ENCODE measurements around the gene GRB2. TPM values are rescaled to one million over a fixed set of nuclear protein-coding genes. Genes with fewer than 3 reads are reported as not detected.

The GRB2 gene
- total and polyA plus RNA-seq, 4 donors, result 36.6 to 106 (median 67.5) TPM

DNA sequence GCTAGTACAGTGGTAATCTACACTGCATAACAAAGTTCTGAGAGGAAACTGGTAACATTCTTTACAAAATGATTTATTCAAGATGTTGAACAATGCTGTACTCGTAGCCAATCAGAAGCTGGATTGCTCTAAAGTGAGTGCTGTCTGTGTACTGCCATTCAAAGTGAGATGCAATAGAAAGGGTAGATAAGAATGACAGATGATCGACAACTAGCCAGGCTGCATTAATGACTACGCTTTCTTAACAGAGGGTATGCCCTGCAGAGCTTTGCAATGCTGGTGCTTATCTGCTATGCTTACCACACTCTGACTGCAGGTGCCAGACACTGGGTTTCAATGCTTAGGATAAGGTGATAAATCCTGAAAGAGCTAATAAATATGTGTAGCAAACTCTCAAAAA is 70.2 kb downstream of the GRB2 start:
- Histone ChIP-seq H3K27me3 (ENCODE audit: control insufficient read depth in 1 of 2, insufficient read depth in 2 of 2, low read length in 1 of 2) (no peaks in the 10 kb centered on the region), H3K9me3 (ENCODE audit: control insufficient read depth, low read length) (no peaks in the 10 kb centered on the region), H3K4me3 (ENCODE audit: low read length in 2 of 2) (no peak overlapping the region), H3K27ac (ENCODE audit: low read depth in 1 of 2, low read length in 2 of 2) (no peak overlapping the region), H3K36me3 (ENCODE audit: control insufficient read depth in 1 of 2, insufficient read depth in 2 of 2, low read length in 1 of 2) (no peaks in the 10 kb centered on the region), H3K4me1 (ENCODE audit: control insufficient read depth in 1 of 2, insufficient read depth in 2 of 2, low read length in 2 of 2) (peaks cover 0 to 2% of the 10 kb centered on the region in 2 donors)
- ATAC-seq (ENCODE audit: low FRiP score) (no peak), DNase-seq (no peak)
- intact Hi-C loops (cut with DNase I), result no loop called here
- 79 to 88% methylated on average over 3 of the region's 3 CpGs for WGBS, 2 donors

DNA sequence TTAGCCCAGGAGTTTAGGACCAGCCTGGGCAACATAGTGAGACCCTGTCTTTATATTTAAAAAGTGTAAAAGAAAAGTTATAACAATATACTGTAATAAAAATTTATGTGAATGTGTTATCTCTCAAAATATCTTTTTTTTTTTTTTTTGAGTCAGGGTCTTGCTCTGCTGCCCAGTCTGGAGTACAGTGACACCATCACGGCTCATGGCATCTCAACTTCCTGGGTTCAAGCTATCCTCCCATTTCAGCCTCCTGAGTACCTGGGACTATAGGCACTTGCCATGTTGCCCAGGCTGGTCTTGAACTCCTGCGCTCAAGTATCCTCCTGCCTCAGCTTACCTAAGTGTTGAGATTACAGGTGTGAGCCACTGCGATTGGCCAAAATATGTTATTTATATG is 70.8 kb downstream of the GRB2 start:
- DNase-seq (no peak), ATAC-seq (ENCODE audit: low FRiP score) (no peak)
- H3K4me1 ChIP-seq (ENCODE audit: control insufficient read depth in 1 of 2, insufficient read depth in 2 of 2, low read length in 2 of 2), result peaks cover 0 to 2% of the 10 kb centered on the region in 2 donors
- intact Hi-C loops (cut with DNase I), result no loop called here
- 93 to 96% methylated on average over 3 of the region's 3 CpGs for WGBS, 2 donors
- H3K27ac ChIP-seq (ENCODE audit: low read depth in 1 of 2, low read length in 2 of 2), result no peak overlapping the region
- no peaks in the 10 kb centered on the region for H3K27me3 ChIP-seq (ENCODE audit: control insufficient read depth in 1 of 2, insufficient read depth in 2 of 2, low read length in 1 of 2)
- no peak overlapping the region for H3K4me3 ChIP-seq (ENCODE audit: low read length in 2 of 2)
- H3K9me3 ChIP-seq (ENCODE audit: control insufficient read depth, low read length), result no peaks in the 10 kb centered on the region
- H3K36me3 ChIP-seq (ENCODE audit: control insufficient read depth in 1 of 2, insufficient read depth in 2 of 2, low read length in 1 of 2), result no peaks in the 10 kb centered on the region

DNA sequence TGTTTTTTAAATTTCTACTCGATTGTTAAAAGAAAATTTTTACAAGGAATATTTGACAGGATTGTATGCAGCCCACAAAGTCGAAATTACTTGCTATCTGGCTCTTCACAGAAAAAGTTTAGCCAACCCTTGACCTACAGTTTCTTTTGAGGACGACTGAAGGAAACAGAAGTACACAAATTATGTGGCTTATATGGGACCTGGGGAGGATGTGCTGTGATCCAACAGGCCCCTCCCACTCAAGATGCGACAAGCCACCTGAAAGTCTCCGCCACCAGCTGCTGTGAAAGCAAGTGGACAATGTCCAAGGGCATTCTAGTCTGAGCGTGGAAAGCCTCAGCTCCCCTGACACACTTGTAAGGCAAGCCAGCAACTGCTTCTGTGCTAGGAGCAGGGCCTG is 73.8 kb downstream of the GRB2 start:
- DNase-seq (no peak), ATAC-seq (ENCODE audit: low FRiP score) (no peak)
- H3K4me3 ChIP-seq (ENCODE audit: low read length in 2 of 2), result no peak overlapping the region
- 72 to 75% methylated on average over 6 of the region's 6 CpGs for WGBS, 2 donors
- H3K27me3 ChIP-seq (ENCODE audit: control insufficient read depth in 1 of 2, insufficient read depth in 2 of 2, low read length in 1 of 2), result no peaks in the 10 kb centered on the region
- intact Hi-C loops (cut with DNase I), result no loop called here
- H3K4me1 ChIP-seq (ENCODE audit: control insufficient read depth in 1 of 2, insufficient read depth in 2 of 2, low read length in 2 of 2), result peaks cover 0 to 2% of the 10 kb centered on the region in 2 donors
- no peaks in the 10 kb centered on the region for H3K9me3 ChIP-seq (ENCODE audit: control insufficient read depth, low read length)
- H3K36me3 ChIP-seq (ENCODE audit: control insufficient read depth in 1 of 2, insufficient read depth in 2 of 2, low read length in 1 of 2), result no peaks in the 10 kb centered on the region
- H3K27ac ChIP-seq (ENCODE audit: low read depth in 1 of 2, low read length in 2 of 2), result no peak overlapping the region

- DNase-seq, result no peak
- no peaks in the 10 kb centered on the region for H3K9me3 ChIP-seq (ENCODE audit: control insufficient read depth, low read length)
- intact Hi-C loops (cut with DNase I), result loop anchor here in 1 of 2 donors (10.0 kb wide), 1 partner anchor 187 kb away; the partner anchor contains the start of genes CASKIN2 and TSEN54
- ATAC-seq (ENCODE audit: low FRiP score), result no peak
- H3K27me3 ChIP-seq (ENCODE audit: control insufficient read depth in 1 of 2, insufficient read depth in 2 of 2, low read length in 1 of 2), result no peaks in the 10 kb centered on the region
- no peaks in the 10 kb centered on the region for H3K36me3 ChIP-seq (ENCODE audit: control insufficient read depth in 1 of 2, insufficient read depth in 2 of 2, low read length in 1 of 2)
- no peak overlapping the region for H3K27ac ChIP-seq (ENCODE audit: low read depth in 1 of 2, low read length in 2 of 2)
- WGBS, 2 donors, result 80 to 89% methylated on average over 2 of the region's 2 CpGs
- H3K4me3 ChIP-seq (ENCODE audit: low read length in 2 of 2), result no peak overlapping the region
- H3K4me1 ChIP-seq (ENCODE audit: control insufficient read depth in 1 of 2, insufficient read depth in 2 of 2, low read length in 2 of 2), result no peaks in the 10 kb centered on the region
Measured at GRCh38 chr17:75327757-75328156, 77.7 kb downstream of the GRB2 start.

DNA sequence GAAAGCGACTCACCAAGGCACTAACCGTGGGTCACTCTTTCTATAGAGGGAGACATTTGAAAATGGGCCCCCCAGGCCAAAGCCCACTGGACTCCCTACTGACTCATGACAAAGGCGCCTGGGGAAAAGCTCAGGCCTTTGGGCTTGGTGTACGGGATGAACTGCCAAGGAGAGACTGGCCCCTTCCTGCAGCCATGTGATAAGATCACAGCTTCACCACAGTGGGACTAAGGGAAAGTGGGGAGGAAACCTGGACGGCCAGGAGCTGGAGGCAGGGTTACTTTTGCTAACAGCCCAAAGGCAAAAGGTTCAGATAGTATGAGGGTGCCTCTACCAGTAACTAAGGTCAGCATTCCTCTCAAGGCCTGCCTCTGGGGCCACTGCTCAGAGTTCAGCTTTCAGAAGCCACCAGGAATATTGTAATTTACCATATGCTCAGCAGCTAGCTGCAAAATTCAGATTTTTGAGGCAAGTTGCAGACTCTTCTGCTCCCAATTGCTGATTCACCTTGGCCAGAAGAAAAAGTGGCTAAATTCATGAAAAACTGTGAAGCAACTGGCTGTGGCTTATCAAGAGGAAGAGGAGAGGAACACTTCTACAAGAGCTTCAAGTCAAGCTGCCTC is 79.1 kb downstream of the GRB2 start:
- no peaks in the 10 kb centered on the region for H3K4me1 ChIP-seq (ENCODE audit: control insufficient read depth in 1 of 2, insufficient read depth in 2 of 2, low read length in 2 of 2)

DNA sequence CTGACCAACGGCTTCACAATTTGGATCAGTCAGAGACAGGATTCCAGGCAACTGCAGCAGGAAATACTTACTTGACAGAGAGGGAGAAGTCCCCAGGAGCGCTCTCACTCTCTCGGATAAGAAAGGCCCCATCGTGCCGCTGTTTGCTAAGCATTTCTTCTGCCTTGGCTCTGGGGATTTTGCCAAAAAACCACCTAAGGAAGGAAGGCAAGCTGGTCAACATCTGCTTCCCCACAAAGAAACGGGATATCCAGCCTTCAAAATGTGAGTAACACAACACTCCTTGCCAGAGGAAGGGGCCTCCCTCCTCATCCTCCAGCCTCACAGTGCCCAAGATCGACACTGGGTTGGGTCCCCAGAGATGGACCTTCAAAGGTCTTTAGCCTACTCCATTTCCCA is 79.7 kb downstream of the GRB2 start:
- DNase-seq (peak in 1 of 2 donors; percentile 55), ATAC-seq (ENCODE audit: low FRiP score) (no peak)
- intact Hi-C loops (cut with DNase I), result loop anchor here in 1 of 2 donors (10.0 kb wide), 1 partner anchor 189 kb away; the partner anchor contains the start of genes CASKIN2 and TSEN54
- Histone ChIP-seq H3K4me3 (ENCODE audit: low read length in 2 of 2) (no peak overlapping the region), H3K4me1 (ENCODE audit: control insufficient read depth in 1 of 2, insufficient read depth in 2 of 2, low read length in 2 of 2) (no peaks in the 10 kb centered on the region), H3K27ac (ENCODE audit: low read depth in 1 of 2, low read length in 2 of 2) (no peak overlapping the region), H3K36me3 (ENCODE audit: control insufficient read depth in 1 of 2, insufficient read depth in 2 of 2, low read length in 1 of 2) (peaks cover 0 to 2% of the 10 kb centered on the region in 2 donors), H3K9me3 (ENCODE audit: control insufficient read depth, low read length) (no peaks in the 10 kb centered on the region), H3K27me3 (ENCODE audit: control insufficient read depth in 1 of 2, insufficient read depth in 2 of 2, low read length in 1 of 2) (no peaks in the 10 kb centered on the region)
- 69% methylated on average over 7 of the region's 7 CpGs for WGBS, 2 donors

More for the DNA sequence above, 79.1 kb downstream of the GRB2 start:
- H3K9me3 ChIP-seq (ENCODE audit: control insufficient read depth, low read length), result no peaks in the 10 kb centered on the region
- no peak for DNase-seq
- no peak overlapping the region for H3K27ac ChIP-seq (ENCODE audit: low read depth in 1 of 2, low read length in 2 of 2)
- H3K36me3 ChIP-seq (ENCODE audit: control insufficient read depth in 1 of 2, insufficient read depth in 2 of 2, low read length in 1 of 2), result peaks cover 0 to 2% of the 10 kb centered on the region in 2 donors
- 60 to 62% methylated on average over 5 of the region's 5 CpGs for WGBS, 2 donors
- H3K27me3 ChIP-seq (ENCODE audit: control insufficient read depth in 1 of 2, insufficient read depth in 2 of 2, low read length in 1 of 2), result no peaks in the 10 kb centered on the region
- intact Hi-C loops (cut with DNase I), result loop anchor here in 1 of 2 donors (10.0 kb wide), 1 partner anchor 188 kb away; the partner anchor contains the start of genes CASKIN2 and TSEN54
- ATAC-seq (ENCODE audit: low FRiP score), result no peak
- H3K4me3 ChIP-seq (ENCODE audit: low read length in 2 of 2), result no peak overlapping the region

DNA sequence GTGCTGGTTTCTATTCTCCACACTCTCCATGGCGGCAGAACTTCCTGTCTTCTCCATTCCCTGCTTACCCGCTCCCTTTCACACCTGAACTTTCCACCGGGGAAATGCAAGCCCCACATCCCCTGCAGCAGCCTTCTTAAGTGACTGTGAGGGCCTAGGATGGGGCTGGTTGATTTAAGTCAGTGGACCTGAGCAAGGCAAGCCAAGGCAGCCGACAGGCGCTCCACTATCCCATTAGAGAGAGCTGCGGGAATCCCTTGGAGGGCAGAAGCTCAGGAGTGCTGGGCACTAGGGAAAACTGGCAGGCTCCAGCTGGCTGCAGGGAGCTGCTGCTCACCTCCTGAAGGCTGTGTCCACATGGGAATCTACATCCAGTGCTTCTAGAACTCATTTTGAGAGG is 80.1 kb downstream of the GRB2 start:
- WGBS, 2 donors, result 87 to 89% methylated on average over 6 of the region's 6 CpGs
- no peak for ATAC-seq (ENCODE audit: low FRiP score)
- no peak for DNase-seq
- Histone ChIP-seq H3K27ac (ENCODE audit: low read depth in 1 of 2, low read length in 2 of 2) (no peak overlapping the region), H3K4me3 (ENCODE audit: low read length in 2 of 2) (no peak overlapping the region), H3K4me1 (ENCODE audit: control insufficient read depth in 1 of 2, insufficient read depth in 2 of 2, low read length in 2 of 2) (no peaks in the 10 kb centered on the region), H3K9me3 (ENCODE audit: control insufficient read depth, low read length) (no peaks in the 10 kb centered on the region), H3K36me3 (ENCODE audit: control insufficient read depth in 1 of 2, insufficient read depth in 2 of 2, low read length in 1 of 2) (peaks cover 2% of the 10 kb centered on the region in 2 donors), H3K27me3 (ENCODE audit: control insufficient read depth in 1 of 2, insufficient read depth in 2 of 2, low read length in 1 of 2) (no peaks in the 10 kb centered on the region)
- intact Hi-C loops (cut with DNase I), result loop anchor here in 1 of 2 donors (10.0 kb wide), 1 partner anchor 189 kb away; the partner anchor contains the start of genes CASKIN2 and TSEN54

DNA sequence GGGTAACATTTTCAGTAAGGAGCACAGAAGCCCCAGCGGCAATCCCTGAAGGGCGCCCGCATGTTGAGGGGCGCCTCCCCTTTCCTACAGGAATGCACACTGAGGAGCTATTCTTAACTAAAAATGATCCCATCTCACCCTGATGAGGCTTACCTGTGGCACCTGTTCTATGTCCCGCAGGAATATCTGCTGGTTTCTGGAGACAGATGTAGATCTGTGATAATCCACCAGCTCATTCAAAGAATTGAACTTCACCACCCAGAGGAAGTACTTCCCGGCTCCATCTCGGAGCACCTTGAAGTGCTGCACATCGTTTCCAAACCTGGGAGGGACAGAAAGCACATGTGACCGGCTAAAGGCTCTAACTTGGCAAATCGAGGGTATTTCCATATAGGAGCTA is 84.0 kb downstream of the GRB2 start:
- WGBS, 2 donors, result 80 to 84% methylated on average over 10 of the region's 10 CpGs
- Histone ChIP-seq H3K9me3 (ENCODE audit: control insufficient read depth, low read length) (no peaks in the 10 kb centered on the region), H3K27me3 (ENCODE audit: control insufficient read depth in 1 of 2, insufficient read depth in 2 of 2, low read length in 1 of 2) (no peaks in the 10 kb centered on the region), H3K4me3 (ENCODE audit: low read length in 2 of 2) (no peak overlapping the region), H3K36me3 (ENCODE audit: control insufficient read depth in 1 of 2, insufficient read depth in 2 of 2, low read length in 1 of 2) (peaks cover 2% of the 10 kb centered on the region in 2 donors), H3K27ac (ENCODE audit: low read depth in 1 of 2, low read length in 2 of 2) (no peak overlapping the region), H3K4me1 (ENCODE audit: control insufficient read depth in 1 of 2, insufficient read depth in 2 of 2, low read length in 2 of 2) (no peaks in the 10 kb centered on the region)
- ATAC-seq (ENCODE audit: low FRiP score), result no peak
- DNase-seq, result no peak
- intact Hi-C loops (cut with DNase I), result loop anchor here in 1 of 2 donors (10.0 kb wide), 1 partner anchor 193 kb away; the partner anchor contains the start of genes CASKIN2 and TSEN54
